GM12892 (cell line): ENCODE data around the gene COPZ1.

Source experiments
- POLR2A ChIP-seq: IDR thresholded peaks from 2 replicates; pipeline ENCODE4 v1.6.1; 2011; ENCODE audit warnings: low read depth, low read length, control low read depth
- POLR2AphosphoS5 ChIP-seq: IDR thresholded peaks from 2 replicates; pipeline ENCODE4 v1.6.1; 2011; ENCODE audit warnings: low read depth, low read length, control low read depth

DNA sequence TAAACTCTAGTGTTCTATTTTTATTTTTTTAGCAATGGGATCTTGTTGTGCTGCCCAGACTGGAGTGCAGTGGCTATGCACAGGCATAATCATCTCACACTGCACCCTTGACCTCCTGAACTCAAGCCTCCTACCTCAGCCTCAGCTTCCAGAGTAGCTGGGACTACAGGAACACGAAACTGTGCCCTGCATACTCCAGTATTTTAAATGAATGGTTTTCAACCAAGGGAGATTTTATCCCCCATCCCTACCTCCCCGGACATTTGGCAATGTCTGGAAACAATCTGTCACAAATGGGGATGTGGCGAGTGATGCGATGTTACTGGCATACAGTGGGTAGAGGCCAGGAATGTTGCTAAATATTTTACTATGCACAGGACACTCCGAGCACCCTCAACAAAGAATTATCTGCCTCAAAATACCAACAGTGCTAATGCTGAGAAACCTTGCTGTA lies 47.1 kb upstream of the COPZ1 start:
- peak; percentile 43; the same call in 1 of the 2 replicates for TF ChIP-seq POLR2A
- TF ChIP-seq POLR2AphosphoS5: peak; percentile 40; the same call in 1 of the 2 replicates
